Fibroblast of skin of left biceps (primary cell): ENCODE measurements around the gene CDK11A.
"Not testable (repeated sequence)": the region's sequence is repeated elsewhere in the genome, so short reads cannot be mapped to it uniquely, and the experiment has no call there.

Experiments used
- DNase-seq, 2 experiments: peaks; one replicate each; pipeline ENCODE4 v3.0.0-alpha.2; 2013; ENCODE audit warnings: low read depth in 2 of 2

CDK11A gene

DNA sequence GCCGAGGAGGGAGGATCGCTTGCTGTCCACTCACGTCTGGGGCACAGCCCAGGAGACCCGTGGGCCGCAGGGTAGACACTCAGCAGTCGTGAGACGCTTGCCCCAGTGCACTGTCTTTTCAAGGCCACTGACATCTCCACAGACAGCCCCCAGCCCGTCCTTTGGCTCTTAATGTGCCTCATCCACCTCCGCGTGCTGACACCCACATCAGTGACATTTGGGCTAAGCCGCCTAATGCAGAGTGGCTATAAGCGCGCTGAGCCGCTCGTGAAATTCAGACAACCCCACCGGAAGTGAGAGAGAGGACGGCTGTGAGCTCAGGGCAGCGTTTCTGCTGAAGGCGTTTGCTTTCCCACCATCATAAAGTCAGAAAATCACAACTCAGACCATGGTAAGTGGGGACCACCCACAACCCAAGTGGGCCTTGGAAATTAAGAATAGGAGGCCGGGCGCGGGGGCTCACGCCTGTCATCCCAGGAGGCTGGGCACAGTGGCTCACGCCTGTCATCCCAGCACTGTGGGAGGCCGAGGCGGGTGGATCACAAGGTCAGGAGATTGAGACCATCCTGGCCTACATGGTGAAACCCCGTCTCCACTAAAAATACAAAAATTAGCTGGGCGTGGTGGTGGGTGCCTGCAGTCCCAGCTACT lies 40.0 kb downstream of the CDK11A start:
- no peak for DNase-seq

DNA sequence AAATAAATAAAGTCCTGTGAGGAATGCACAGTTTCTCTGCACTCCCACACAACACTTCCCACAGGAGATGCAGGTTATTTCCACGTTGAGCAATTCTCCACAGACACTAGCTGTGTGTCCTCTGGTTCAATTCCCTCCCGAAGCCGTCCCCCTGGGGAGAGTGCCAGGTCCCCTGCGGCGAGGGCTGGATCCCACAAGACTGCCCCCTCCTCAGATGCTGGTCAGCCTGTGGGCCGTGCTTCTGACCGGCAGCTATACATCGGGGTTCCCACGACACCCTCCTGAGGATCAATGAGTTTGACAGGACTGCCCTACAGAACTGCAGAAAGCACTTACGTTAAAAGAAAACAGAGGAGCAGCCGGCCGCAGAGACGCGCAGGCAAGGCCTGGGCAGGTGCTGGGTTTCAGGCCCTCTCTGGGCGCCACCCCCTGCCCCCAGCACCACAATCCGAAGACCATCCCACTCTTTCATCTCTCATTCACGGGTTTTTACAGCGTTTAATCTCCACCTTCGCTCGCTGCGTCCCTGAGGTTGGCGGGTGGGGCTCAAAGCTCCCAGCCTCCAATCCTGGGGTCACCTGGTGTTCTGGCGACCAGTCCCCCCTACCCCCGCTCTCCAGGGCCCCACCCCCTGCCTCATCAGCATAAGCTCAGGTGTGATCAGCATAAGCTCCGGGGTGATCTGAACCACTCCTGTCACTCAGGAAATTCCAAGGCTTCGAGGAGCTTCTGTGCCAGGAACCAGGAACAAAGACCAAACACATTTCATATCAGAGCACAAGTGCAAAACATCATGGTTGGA lies 40.9 kb downstream of the CDK11A start:
- DNase-seq = no peak

DNA sequence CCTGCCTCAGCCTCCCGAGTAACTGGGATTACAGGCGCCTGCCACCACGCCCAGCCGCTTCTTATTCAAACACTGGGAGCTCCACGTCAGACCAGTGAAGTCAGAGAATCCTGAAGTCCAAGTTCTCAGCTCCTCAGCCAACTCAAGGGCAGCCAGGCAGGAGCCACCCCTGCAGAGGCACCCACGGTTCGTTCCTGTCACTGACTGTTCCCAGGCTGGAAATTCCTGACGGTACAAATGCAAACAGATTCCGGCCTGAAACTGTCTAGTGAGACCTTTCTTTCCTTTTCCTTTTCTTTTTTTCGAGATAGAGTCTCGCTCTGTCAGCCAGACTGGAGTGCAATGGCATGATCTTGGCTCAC lies 43.3 kb downstream of the CDK11A start:
- DNase-seq = no peak

DNA sequence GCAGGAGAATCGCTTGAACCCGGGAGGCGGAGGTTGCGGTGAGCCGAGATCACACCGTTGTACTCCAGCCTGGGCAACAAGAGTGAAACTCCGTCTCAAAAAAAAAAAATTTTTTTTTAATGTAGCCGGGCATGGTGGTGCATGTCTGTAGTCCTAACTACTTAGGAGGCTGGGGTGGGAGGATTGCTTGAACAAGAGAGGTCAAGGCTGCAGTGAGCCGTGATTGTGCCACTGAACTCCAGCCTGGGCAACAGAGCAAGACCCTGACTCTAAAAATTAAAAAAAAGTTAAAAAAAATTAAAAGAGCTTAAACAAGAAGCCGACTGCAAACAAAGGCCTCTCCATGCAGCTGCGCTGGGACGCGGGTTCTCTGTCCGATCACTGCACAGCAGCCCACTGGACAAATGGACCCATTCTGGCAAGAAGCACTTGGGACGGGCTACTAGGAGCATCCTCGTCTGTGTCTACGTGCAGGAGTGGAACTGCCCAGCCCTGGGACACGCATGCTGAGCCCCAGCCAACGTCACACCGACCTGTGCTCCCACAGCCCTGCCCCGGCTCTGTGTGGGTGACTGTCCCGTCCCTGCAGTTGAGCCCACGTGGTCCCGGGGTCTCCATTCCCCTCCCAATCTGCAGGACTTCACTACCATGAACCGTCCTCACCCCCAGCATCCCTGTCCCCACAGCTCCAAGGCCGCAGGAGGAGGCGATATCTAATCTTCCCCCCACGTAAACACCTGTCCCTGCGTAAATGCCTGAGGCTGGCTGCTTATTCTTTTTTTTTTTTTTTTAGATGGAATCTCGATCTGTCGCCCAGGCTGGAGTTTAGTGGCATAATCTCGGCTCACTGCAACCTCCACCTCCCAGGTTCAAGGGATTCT lies 43.9 kb downstream of the CDK11A start:
- DNase-seq = no peak

DNA sequence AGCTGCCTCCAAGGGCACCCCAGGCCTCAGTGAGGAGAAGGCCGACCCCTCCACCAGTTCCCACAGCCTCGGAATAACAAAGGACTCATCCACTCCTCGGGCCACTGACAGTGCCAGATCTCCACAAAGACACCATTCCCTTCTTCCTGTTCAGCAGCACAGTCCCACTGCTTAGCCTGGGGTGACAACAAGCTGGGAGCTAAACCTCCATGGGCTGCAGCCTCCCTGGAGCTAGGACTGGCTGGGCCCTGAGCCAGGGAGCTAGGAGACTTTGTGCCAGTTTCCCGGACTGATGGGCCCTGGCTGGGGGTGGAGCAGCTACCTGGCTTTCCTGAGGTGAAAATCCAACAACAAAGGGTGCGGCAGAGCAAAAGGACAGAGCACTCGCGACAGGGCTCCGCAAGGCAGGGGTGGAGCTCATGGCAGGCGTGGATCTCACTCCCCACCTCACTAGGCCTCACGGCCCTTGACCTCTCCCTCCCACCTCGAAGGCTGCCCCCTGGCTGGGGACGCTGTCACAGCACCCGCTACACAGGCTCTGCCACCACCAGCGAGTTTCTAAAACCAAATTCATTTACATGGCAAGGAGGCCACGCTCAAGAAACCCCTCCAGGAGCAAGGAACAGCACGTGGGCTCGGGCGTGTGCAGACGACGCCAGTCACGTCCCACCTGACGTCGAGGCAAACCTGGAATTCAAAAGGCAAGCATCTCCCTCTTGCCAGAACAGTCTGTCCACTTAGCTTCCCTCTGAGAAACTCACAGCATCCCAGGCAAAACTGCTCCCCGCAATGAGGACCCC lies 45.4 kb downstream of the CDK11A start:
- no peak for DNase-seq

DNA sequence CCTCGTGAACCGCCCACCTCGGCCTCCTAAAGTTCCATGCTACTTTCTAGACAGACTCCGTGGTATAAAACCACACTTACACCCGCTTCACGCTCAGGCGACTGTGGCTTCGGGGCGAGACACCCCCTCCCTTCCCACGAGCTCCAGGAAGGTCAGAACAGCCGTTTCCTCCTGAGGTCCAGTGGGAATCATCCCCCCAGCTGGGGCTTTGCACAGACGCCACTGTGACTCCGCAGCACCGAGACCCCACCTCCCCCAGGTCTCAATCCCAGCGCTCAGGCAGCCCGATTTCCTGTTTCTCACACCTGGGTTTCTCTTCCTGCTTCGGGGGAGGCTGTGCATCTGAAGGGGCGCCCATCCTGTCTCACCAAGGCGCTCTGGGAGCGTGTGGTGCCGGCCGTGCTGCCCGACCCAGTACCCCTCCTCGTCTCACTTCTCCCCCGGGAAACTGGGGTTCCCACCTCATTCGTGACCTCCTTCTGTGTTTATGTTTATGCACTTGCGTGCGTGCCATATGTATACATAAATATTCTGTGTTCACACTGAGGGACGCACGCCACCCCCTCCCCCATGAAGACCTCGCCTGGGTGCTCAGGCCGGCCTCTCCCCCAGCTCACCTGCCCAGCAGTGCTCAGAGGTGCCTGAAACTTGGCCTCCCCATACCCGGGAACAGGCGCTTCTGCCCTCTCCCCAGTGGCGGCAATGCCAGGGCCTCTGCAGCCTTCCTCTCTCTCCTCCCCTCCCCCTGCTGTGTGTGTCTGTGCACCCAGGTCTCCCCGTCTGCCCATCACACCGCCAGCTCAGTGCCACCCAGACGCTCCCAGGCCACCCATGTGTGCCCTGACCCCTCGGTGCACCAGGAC lies 46.2 kb downstream of the CDK11A start:
- no peak for DNase-seq

DNA sequence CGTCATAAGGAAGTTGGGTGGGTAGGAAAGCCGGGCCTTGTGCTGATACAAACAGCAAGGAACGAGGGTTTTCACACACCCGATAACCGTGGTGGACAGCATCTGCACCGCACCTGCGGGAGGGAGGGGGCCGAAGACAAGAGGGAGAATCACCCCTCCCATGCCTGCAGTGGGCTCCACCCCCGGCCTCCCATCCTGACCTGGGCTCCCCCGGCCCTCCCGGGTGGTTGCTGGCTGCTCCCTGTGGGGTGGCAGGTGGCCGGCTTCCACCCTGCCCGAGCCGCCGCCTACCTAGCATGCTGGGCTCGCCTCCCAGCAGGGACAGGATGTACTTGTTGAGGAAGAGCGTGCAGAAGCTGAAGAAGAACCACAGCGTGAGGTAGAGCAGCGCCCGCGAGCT lies 48.1 kb downstream of the CDK11A start:
- DNase-seq = not testable (repeated sequence)

DNA sequence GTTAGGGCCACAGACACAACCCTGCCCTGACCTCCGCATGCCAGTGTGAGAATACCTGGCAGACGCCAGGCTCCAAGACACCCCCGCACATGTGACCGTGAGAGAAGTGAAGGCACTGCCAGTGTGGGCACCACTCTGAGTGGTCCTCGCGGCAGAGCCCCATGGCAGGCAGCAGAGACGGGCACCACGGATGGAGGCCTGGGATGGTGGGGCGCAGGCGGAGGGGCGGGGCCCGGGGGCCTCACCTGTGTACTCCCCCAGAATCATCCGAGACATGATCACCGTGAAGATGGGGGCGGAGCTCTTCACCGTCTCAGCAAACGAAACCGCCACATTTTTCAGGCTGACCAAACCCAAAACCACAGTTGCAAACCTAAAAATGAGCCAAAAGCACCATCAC lies 48.9 kb downstream of the CDK11A start:
- DNase-seq = not testable (repeated sequence)

DNA sequence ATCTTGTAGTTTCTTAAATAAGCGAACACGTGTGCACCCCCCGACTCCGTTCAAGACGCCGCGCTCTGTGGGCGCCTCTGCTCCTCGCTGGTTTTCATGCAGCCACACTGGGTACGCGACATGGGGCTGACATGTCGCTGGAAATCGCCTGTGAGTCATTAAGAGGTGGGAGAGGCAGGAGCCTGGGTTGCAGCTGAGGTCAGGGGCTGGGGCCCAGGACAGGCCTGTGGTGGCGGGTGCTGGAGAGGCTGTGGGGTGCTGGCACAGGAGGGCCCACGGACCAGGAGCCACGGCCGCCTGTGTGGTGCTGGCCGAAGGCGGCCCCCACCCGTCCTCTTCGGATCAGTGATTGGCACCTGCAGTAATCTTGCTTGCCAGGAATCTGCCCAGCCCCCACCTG lies 49.4 kb downstream of the CDK11A start:
- not testable (repeated sequence) for DNase-seq

DNA sequence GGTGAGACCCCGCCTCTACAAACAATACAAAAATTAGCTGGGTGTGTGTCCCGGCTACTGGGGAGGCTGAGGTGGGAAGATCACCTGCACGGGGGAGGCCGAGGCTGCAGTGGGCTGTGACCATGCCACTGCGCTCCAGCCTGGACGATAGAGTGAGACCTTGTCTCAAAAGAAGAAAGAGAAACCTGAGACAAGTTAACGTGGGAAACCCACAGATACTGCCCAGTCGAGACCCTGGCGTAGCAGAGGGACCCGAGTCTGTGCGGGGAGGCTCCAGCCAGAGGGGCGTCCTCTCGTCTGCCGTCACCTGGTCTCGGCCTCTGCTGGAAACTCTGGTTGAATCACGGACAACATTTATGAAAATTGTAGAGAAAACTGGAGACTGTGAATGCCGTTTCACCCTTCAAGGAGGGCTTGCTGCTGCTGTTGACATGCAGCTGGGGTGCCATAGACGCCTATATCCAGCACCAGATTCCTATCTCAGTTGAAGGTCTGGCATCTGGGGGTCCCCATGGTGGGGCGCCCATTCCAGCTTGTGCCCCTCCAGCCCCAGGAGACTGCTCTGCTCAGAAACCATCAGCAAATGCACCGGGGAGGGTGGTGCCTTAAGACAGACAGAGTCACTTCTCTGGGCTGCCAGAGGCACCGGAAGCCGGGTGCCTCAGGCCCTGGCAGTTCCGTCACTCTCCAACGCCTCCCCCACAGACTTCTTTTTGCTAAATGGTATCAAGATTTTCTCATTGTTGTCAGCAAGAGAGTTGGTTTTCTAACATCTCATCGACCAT lies 51.8 kb downstream of the CDK11A start:
- no peak for DNase-seq

DNA sequence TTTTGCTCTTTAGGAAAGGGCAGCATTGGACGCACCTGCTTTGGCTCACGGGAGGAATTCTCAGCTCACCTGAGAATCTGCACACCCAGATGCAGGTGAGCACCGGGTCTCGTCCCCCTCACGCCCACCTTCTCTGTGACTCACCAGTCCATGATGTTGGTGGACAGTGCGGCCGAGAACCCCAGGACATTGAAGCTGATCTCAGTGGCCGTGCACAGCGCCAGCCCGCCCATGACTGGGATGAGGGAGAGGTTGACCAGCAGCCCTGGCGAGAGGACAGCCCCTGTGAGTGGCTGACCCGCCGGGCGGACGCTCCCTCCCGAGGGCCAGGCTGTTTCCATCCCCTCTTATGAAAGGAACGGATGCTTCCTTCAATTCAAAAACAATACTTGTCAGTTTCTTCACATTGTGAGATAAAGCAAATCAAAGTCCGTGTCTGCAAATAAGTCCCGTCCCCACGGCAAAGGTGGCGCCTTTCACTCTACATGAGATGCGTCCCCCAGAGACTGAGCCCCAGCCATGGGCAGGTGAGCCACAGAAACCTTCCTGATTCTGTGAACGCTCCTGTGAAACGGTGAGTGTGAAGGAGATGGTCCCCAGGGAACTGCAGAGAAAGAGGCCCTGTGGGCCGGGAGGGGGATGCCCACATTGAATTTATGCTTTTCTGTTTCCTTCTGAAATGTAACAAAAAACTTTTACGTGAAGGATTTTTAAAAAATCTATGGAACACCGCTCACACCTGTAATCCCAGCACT lies 52.6 kb downstream of the CDK11A start:
- no peak for DNase-seq

DNA sequence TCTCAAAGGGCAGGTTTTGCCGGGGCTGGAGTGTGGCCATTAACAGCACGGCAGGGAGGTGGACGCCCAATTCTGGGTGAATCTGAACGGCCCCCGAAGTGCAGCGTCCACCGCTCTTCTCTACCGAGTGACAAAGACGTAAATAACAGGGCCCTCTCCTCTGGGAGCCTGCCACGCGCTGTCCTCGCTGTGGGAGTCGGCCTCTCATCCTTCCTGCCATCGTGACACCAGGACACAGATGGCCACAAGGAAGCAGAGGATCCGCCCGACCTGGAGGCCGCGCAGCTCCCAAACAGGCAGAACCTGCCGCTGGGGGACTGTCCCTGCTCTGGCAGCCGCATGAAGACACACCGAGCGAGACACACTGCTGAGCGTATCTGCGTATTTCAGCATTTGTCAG lies 53.3 kb downstream of the CDK11A start:
- no peak for DNase-seq

DNA sequence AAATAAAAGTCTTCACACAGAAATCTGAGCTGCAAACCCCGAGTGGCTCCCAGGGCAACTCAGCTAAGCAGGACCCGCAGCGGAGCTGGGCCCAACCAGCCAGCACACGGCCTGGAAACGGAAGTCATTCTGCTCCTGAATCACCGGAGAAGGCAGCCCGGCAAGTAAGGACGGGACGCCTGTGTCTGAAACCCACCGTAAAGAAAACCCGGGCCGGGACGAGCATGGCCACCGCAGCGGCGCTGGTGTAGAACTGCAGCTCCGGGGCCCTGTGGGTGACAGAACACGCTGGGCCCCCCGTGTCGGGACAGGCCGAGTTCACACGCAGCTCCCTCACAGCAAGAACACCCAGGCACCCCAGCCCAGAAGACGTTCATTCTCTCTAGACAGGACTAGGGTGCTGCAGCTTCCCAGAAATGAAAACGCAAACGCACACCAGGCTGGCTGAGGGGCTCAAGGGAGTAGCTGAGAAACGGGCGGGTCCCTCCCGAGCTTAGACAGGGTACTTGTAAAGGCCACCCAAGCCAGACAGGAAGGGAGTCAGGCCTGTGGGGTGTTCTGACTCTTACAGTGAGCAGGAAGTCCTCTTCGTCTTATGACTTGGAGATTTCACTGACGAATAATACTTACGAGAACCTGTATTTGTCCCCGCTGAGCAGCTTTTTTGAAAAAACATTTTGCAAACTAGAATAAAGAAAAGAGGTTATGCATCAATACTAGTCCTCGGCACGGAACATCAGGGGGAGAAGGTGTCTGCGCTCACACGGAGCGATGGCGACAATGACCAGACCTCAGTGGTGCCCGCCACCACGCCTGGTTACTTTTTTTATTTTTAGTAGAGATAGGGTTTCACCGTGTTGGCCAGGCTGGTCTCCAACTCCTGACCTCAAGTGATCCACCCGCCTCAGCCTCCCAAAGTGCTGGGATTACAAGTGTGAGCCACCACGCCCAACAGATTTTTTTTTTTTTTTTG lies 54.4 kb downstream of the CDK11A start:
- no peak for DNase-seq

DNA sequence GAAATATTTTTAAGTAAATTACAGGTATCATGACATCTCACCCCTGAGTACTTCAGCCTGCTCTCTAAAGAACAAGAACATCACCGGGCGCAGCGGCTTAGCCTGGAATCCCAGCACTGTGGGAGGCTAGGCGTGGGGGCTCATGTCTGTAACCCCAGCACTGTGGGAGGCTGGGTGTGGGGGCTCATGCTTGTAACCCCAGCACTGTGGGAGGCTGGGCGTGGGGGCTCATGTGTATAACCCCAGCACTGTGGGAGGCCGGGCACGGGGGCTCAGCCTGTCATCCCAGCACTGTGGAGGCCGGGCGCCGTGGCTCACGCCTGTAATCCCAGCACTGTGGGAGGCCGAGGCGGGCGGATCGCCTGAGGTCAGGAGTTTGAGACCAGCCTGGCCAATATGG lies 57.6 kb downstream of the CDK11A start:
- DNase-seq = no peak

DNA sequence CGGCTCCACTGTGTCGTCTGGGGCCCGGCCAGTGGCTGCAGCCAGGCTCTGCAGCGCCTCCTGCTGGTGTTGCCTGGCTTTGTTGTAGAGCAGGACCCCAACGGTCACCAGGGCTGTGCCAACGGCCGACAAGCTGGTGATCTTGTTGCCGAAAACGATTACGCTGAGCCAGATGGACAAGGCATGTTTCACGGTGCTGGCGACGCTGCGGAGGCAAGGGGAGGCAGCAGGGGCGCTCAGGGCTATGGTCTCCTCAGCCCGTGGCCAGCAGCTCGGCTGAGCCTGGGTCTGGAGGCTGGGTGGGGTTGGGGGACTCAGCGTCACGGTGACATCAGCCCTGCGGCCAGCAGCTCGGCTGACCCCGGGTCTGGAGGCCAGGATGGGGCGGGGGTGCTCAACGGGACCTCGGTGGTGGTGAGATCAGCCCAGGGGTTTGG lies 58.3 kb downstream of the CDK11A start:
- DNase-seq = no peak

DNA sequence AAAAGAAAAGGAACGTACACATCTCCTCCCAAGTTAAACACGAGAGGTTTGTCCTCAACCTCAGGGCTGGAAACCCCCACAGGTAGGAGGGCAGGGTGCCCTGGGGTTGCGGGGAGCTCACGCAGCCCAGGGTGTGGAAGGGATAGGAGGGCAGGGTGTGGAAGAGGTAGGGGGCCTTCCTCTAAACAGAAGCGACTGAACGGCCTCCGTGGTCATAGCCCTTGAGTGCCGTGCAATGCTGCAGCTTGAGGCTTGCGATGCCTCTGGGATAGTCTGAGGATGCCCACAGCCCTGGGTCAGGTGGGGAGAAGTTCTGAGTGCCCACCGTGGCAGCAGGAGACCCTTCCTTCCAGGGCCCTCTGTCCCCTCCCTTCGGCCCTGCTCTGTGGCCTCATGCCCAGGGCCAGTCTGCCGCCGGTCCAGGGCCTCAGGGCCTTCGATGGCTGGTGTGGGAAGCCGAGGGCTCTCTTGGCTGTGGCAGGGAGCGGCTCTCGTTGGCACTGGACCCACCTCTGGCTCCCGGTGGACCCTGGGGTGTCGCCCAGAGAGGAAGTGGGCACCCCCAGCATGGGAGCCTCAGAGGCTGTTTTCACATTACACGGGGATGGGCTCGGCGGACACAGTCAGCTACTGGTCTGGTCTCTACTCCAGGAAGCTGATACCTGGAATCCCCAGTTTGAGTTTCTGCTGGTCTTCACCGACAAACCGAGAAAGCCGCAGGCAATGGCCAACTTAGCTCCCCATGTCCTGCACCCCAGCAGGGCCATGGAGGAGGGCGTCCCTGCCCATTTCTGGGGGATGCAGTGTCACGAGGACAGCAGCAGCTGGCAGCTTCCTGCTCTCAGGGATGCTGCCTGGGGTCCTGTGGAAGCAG lies 59.0 kb downstream of the CDK11A start:
- DNase-seq = no peak

DNA sequence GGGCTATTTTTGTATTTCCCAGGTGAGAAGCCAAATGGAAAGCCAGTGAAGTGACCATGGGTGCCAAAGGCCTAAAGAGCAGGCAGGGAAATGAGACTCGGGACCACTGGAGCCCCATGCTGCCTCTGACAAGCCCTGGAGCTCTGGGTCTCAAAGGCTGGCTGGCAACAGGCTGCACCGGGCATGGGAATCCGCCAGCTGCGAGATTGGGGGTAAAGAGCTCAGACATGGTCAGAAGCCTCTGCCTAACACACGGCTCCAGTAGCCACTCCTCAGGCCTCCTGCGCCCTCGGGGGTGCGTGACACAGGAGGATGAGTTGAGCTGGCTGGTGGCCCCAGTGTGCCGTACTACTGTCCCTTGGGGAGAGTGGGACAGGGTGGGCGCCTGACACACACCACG lies 59.8 kb downstream of the CDK11A start:
- not testable (repeated sequence) for DNase-seq
